ENCODE data around the gene FOXR1.

Gene FOXR1

GRCh38 chr11:119028346-119029068 lies 56.9 kb downstream of the FOXR1 start:
- no peak for DNase-seq

DNA sequence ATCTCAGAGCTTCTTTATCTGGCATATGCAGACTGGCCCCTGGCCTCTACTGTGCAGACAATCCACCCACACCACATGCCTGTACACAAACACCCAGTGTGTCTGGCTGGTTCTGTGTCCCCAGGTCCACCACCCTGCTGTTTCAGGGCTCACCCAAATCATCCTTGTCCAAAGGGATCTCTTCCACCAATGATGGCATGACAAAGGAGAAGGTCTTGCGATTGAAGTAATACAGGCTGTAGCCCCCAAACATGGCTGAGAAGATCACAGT lies 57.4 kb downstream of the FOXR1 start:
- DNase-seq: no peak

GRCh38 chr11:119029340-119030028 lies 57.9 kb downstream of the FOXR1 start:
- DNase-seq: peak; percentile 65

DNA sequence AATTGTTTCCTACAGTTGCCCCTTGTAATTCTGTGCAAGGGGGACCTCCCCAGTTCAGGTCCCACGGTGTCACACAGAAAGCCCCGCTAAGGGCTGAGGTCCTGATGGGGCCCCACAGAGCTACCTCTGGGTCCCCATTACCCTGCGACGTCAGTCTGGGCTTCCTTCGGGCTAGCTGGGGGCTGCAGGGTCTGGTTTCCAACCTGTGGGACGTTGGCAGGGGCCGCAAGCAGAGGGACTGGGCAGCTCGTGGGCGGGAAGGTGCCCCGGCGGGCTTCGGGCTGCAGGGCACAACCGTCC lies 58.4 kb downstream of the FOXR1 start:
- peak in 1 of 2 experiments; percentile 72 for DNase-seq

GRCh38 chr11:119030329-119031047 lies 58.9 kb downstream of the FOXR1 start, which contains the start of gene SLC37A4:
SLC37A4 (minus strand) TSS chr11:119030877.
- peak; percentile 99 to 100 for DNase-seq

Data from activated T-cell treated with anti-CD3 and anti-CD28 coated beads, Interleukin-2, amount 50 U/mL, for 48 hours (primary cell).